ENCODE measurements around the gene PLA2G6.

The PLA2G6 gene

GRCh38 chr22:38110863-38111852 lies 70.5 kb downstream of the PLA2G6 start:
- TF ChIP-seq SIN3A (IDR thresholded peaks at IDR 0.05; ENCODE audit: borderline replicate concordance, insufficient read depth, low read length) (no peak), POLR2AphosphoS5 (IDR thresholded peaks at IDR 0.05; ENCODE audit: low read depth, low read length) (no peak), TAF1 (IDR thresholded peaks at IDR 0.05; ENCODE audit: borderline replicate concordance, insufficient read depth, low read length) (no peak), FOXP2 (optimal IDR thresholded peaks at IDR 0.05; ENCODE audit: borderline replicate concordance, extremely low read depth, extremely low read length, insufficient read depth) (no peak), REST (IDR thresholded peaks at IDR 0.05; ENCODE audit: insufficient read depth in 1 of 2, low read depth in 2 of 2, low read length in 2 of 2) (no peak)

GRCh38 chr22:38110008-38110862 lies 71.4 kb downstream of the PLA2G6 start, which contains the start of gene BAIAP2L2:
Gene BAIAP2L2 (minus strand): TSS chr22:38110684. CDS start chr22:38110525, 159 bp downstream.
- no peak for TF ChIP-seq REST (IDR thresholded peaks at IDR 0.05; ENCODE audit: insufficient read depth in 1 of 2, low read depth in 2 of 2, low read length in 2 of 2)
- no peak for TF ChIP-seq FOXP2 (optimal IDR thresholded peaks at IDR 0.05; ENCODE audit: borderline replicate concordance, extremely low read depth, extremely low read length, insufficient read depth)
- TF ChIP-seq TAF1 (IDR thresholded peaks at IDR 0.05; ENCODE audit: borderline replicate concordance, insufficient read depth, low read length): no peak
- TF ChIP-seq SIN3A (IDR thresholded peaks at IDR 0.05; ENCODE audit: borderline replicate concordance, insufficient read depth, low read length): no peak
- no peak for TF ChIP-seq POLR2AphosphoS5 (IDR thresholded peaks at IDR 0.05; ENCODE audit: low read depth, low read length)

DNA sequence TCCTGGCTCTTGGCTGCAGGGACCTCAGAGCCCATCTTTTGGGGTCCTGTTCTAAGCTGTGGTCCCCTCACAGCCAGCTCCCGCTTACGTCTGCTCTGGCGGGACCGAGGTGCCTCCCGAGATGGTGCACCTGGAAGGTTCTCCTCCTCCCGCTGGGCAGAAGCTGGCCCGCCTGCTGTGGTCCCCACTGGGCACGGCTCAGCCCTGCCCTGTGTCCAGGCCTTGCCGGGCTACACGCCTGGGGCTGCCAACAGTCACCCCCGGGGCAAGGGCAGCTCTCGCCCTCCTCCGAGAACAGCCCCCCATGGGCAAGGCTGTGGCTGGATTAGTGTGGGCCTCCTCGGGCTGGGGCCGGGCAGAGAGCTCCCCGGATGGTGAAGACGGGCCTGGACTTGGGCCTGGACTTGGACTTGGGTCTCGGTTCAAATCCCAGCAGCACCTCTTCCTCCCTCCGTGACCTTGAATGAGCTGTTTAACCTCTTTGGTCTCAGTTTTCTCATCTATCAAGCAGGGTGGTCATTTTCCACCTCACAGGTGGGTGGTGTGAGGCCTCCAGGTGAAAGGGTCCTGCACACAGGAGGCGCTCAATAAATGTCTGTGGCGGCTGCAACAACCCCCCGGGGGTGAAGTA lies 72.1 kb downstream of the PLA2G6 start:
- no peak for TF ChIP-seq FOXP2 (optimal IDR thresholded peaks at IDR 0.05; ENCODE audit: borderline replicate concordance, extremely low read depth, extremely low read length, insufficient read depth)
- no peak for TF ChIP-seq POLR2AphosphoS5 (IDR thresholded peaks at IDR 0.05; ENCODE audit: low read depth, low read length)
- no peak for TF ChIP-seq REST (IDR thresholded peaks at IDR 0.05; ENCODE audit: insufficient read depth in 1 of 2, low read depth in 2 of 2, low read length in 2 of 2)
- no peak for TF ChIP-seq SIN3A (IDR thresholded peaks at IDR 0.05; ENCODE audit: borderline replicate concordance, insufficient read depth, low read length)
- TF ChIP-seq TAF1 (IDR thresholded peaks at IDR 0.05; ENCODE audit: borderline replicate concordance, insufficient read depth, low read length): no peak

- no peak for TF ChIP-seq SIN3A (IDR thresholded peaks at IDR 0.05; ENCODE audit: borderline replicate concordance, insufficient read depth, low read length)
Measured at GRCh38 chr22:38108561-38109319, 72.9 kb downstream of the PLA2G6 start.
